ENCODE results near the gene SLC41A3.

SLC41A3 gene

GRCh38 chr3:126065876-126066275, 18.0 kb downstream of the SLC41A3 start:
- TF ChIP-seq CTCF (IDR thresholded peaks at IDR 0.05; ENCODE audit: borderline replicate concordance, insufficient read depth, low read depth, low read length) = no peak
- no peak overlapping the region for H3K4me3 ChIP-seq (ENCODE audit: low read depth, low read length)

- TF ChIP-seq CTCF (IDR thresholded peaks at IDR 0.05; ENCODE audit: borderline replicate concordance, insufficient read depth, low read depth, low read length) = no peak
- no peak overlapping the region for H3K4me3 ChIP-seq (ENCODE audit: low read depth, low read length)
Measured at GRCh38 chr3:126064627-126065258, 19.2 kb downstream of the SLC41A3 start.

- TF ChIP-seq CTCF (IDR thresholded peaks at IDR 0.05; ENCODE audit: borderline replicate concordance, insufficient read depth, low read depth, low read length) = no peak
Measured at GRCh38 chr3:126063358-126063965, 20.5 kb downstream of the SLC41A3 start.

GRCh38 chr3:126061301-126062032, 22.5 kb downstream of the SLC41A3 start:
- no peak overlapping the region for H3K4me3 ChIP-seq (ENCODE audit: low read depth, low read length)
- no peak for TF ChIP-seq CTCF (IDR thresholded peaks at IDR 0.05; ENCODE audit: borderline replicate concordance, insufficient read depth, low read depth, low read length)

More at GRCh38 chr3:126063358-126063965, 20.5 kb downstream of the SLC41A3 start:
- H3K4me3 ChIP-seq (ENCODE audit: low read depth, low read length) = no peak overlapping the region

- no peak overlapping the region for H3K4me3 ChIP-seq (ENCODE audit: low read depth, low read length)
Measured at GRCh38 chr3:126060613-126061145, 23.2 kb downstream of the SLC41A3 start.

GRCh38 chr3:126058666-126059065, 25.3 kb downstream of the SLC41A3 start:
- H3K4me3 ChIP-seq (ENCODE audit: low read depth, low read length) = no peak overlapping the region
- no peak for TF ChIP-seq CTCF (IDR thresholded peaks at IDR 0.05; ENCODE audit: borderline replicate concordance, insufficient read depth, low read depth, low read length)

More at GRCh38 chr3:126060613-126061145, 23.2 kb downstream of the SLC41A3 start:
- no peak for TF ChIP-seq CTCF (IDR thresholded peaks at IDR 0.05; ENCODE audit: borderline replicate concordance, insufficient read depth, low read depth, low read length)

Data from GM12875 (cell line).